Measurements from ENCODE around the gene OR7A5. TPM values are rescaled to one million over a fixed set of nuclear protein-coding genes. Genes with fewer than 3 reads are reported as not detected.
"Not testable (repeated sequence)": the region's sequence is repeated elsewhere in the genome, so short reads cannot be mapped to it uniquely, and the experiment has no call there.

Gene OR7A5
- total and polyA plus RNA-seq, 2 experiments from 2014 or later = not detected

- no peak overlapping the region for H3K9ac ChIP-seq
- H3K4me1 ChIP-seq (ENCODE audit: insufficient read depth) = no peaks in the 10 kb centered on the region
- in situ Hi-C loops (cut with MboI) = no loop called here
- DNase-seq = no peak
- H3K4me2 ChIP-seq (ENCODE audit: unreplicated experiment) = no peak overlapping the region
- no peak overlapping the region for H2AFZ ChIP-seq
- H3K27me3 ChIP-seq (replicated peaks; ENCODE audit: insufficient read depth) = 0 out of 2 replicates have a peak, but pooled peaks cover 4% of the 10 kb centered on the region
- H4K20me1 ChIP-seq (ENCODE audit: insufficient read depth) = no peaks in the 10 kb centered on the region
- no peaks in the 10 kb centered on the region for H3K79me2 ChIP-seq (ENCODE audit: insufficient read depth)
- 58 to 59% methylated on average over 11 of the region's 11 CpGs for WGBS, 2 experiments (ENCODE audit: low coverage in 1 of 2, low lambda C conversion rate in 2 of 2, missing lambda C conversion rate in 2 of 2)
- no peak overlapping the region for H3K4me3 ChIP-seq
- no peak for TF ChIP-seq EZH2phosphoT487 (IDR thresholded peaks at IDR 0.05; ENCODE audit: insufficient read depth, low read depth)
- TF ChIP-seq EZH2 (IDR thresholded peaks at IDR 0.05; ENCODE audit: insufficient read depth, poor library complexity, severe bottlenecking) = no peak
- no peaks in the 10 kb centered on the region for H3K9me2 ChIP-seq (ENCODE audit: insufficient read depth)
- no peak overlapping the region for H3K27ac ChIP-seq
- no peaks in the 10 kb centered on the region for H3F3A ChIP-seq (ENCODE audit: insufficient read depth)
- H3K9me3 ChIP-seq (ENCODE audit: low read depth) = no peaks in the 10 kb centered on the region
- no peaks in the 10 kb centered on the region for H3K36me3 ChIP-seq (ENCODE audit: low read depth)
Measured at GRCh38 chr19:14796021-14796420, 39.0 kb downstream of the OR7A5 start.

GRCh38 chr19:14795078-14795721 lies 39.8 kb downstream of the OR7A5 start:
- no peaks in the 10 kb centered on the region for H3K79me2 ChIP-seq (ENCODE audit: insufficient read depth)
- H3K27ac ChIP-seq = no peak overlapping the region
- no peaks in the 10 kb centered on the region for H3K9me2 ChIP-seq (ENCODE audit: insufficient read depth)
- no peaks in the 10 kb centered on the region for H3K4me1 ChIP-seq (ENCODE audit: insufficient read depth)
- 36% methylated on average over 5 of the region's 5 CpGs for WGBS, 2 experiments (ENCODE audit: low coverage in 1 of 2, low lambda C conversion rate in 2 of 2, missing lambda C conversion rate in 2 of 2)
- no peak overlapping the region for H3K4me2 ChIP-seq (ENCODE audit: unreplicated experiment)
- H3K4me3 ChIP-seq = no peak overlapping the region
- DNase-seq = no peak
- in situ Hi-C loops (cut with MboI) = no loop called here
- H3K9ac ChIP-seq = no peak overlapping the region
- 0 out of 2 replicates have a peak, but pooled peaks cover 1% of the 10 kb centered on the region for H3K27me3 ChIP-seq (replicated peaks; ENCODE audit: insufficient read depth)
- H3K36me3 ChIP-seq (ENCODE audit: low read depth) = no peaks in the 10 kb centered on the region
- TF ChIP-seq EZH2phosphoT487 (IDR thresholded peaks at IDR 0.05; ENCODE audit: insufficient read depth, low read depth) (no peak), EZH2 (IDR thresholded peaks at IDR 0.05; ENCODE audit: insufficient read depth, poor library complexity, severe bottlenecking) (no peak)
- no peaks in the 10 kb centered on the region for H4K20me1 ChIP-seq (ENCODE audit: insufficient read depth)
- H3F3A ChIP-seq (ENCODE audit: insufficient read depth) = no peaks in the 10 kb centered on the region
- no peaks in the 10 kb centered on the region for H3K9me3 ChIP-seq (ENCODE audit: low read depth)
- H2AFZ ChIP-seq = no peak overlapping the region

GRCh38 chr19:14792250-14792649 lies 42.7 kb downstream of the OR7A5 start:
- WGBS, 2 experiments (ENCODE audit: low coverage in 1 of 2, low lambda C conversion rate in 2 of 2, missing lambda C conversion rate in 2 of 2) = 25 to 32% methylated on average over 6 of the region's 6 CpGs
- H3K9me3 ChIP-seq (ENCODE audit: low read depth); H3K4me2 ChIP-seq (ENCODE audit: unreplicated experiment); in situ Hi-C loops (cut with MboI); H3K27me3 ChIP-seq (replicated peaks; ENCODE audit: insufficient read depth); H3K4me3 ChIP-seq; H3F3A ChIP-seq (ENCODE audit: insufficient read depth); H3K27ac ChIP-seq; H3K9ac ChIP-seq; DNase-seq; H3K79me2 ChIP-seq (ENCODE audit: insufficient read depth); H2AFZ ChIP-seq; H4K20me1 ChIP-seq (ENCODE audit: insufficient read depth); H3K9me2 ChIP-seq (ENCODE audit: insufficient read depth); H3K4me1 ChIP-seq (ENCODE audit: insufficient read depth); H3K36me3 ChIP-seq (ENCODE audit: low read depth): not testable (repeated sequence)

- in situ Hi-C loops (cut with MboI) = no loop called here
- Histone ChIP-seq H3K4me2 (ENCODE audit: unreplicated experiment) (no peak overlapping the region), H4K20me1 (ENCODE audit: insufficient read depth) (no peaks in the 10 kb centered on the region), H3K27me3 (replicated peaks; ENCODE audit: insufficient read depth) (no peaks in the 10 kb centered on the region), H3K36me3 (ENCODE audit: low read depth) (no peaks in the 10 kb centered on the region), H3K4me3 (no peak overlapping the region), H3K4me1 (ENCODE audit: insufficient read depth) (0 out of 2 replicates have a peak, but pooled peaks cover 3% of the 10 kb centered on the region), H3K9me3 (ENCODE audit: low read depth) (no peaks in the 10 kb centered on the region), H3K9me2 (ENCODE audit: insufficient read depth) (no peaks in the 10 kb centered on the region), H3K27ac (no peak overlapping the region), H3K79me2 (ENCODE audit: insufficient read depth) (no peaks in the 10 kb centered on the region), H3F3A (ENCODE audit: insufficient read depth) (no peaks in the 10 kb centered on the region), H3K9ac (no peak overlapping the region), H2AFZ (peak overlapping the region; percentile 64)
- 16 to 18% methylated on average over 18 of the region's 18 CpGs for WGBS, 2 experiments (ENCODE audit: low coverage in 1 of 2, low lambda C conversion rate in 2 of 2, missing lambda C conversion rate in 2 of 2)
- peak; percentile 41 for DNase-seq
- TF ChIP-seq EZH2 (IDR thresholded peaks at IDR 0.05; ENCODE audit: insufficient read depth, poor library complexity, severe bottlenecking) (no peak), EZH2phosphoT487 (IDR thresholded peaks at IDR 0.05; ENCODE audit: insufficient read depth, low read depth) (no peak)
Measured at GRCh38 chr19:14786421-14786851, 48.5 kb downstream of the OR7A5 start.

- in situ Hi-C loops (cut with MboI); H4K20me1 ChIP-seq (ENCODE audit: insufficient read depth); H3K9me3 ChIP-seq (ENCODE audit: low read depth); H3K9ac ChIP-seq; H3K4me2 ChIP-seq (ENCODE audit: unreplicated experiment); H3K4me3 ChIP-seq; H3K4me1 ChIP-seq (ENCODE audit: insufficient read depth); H3F3A ChIP-seq (ENCODE audit: insufficient read depth); H3K9me2 ChIP-seq (ENCODE audit: insufficient read depth); H3K27me3 ChIP-seq (replicated peaks; ENCODE audit: insufficient read depth); H3K36me3 ChIP-seq (ENCODE audit: low read depth); H3K79me2 ChIP-seq (ENCODE audit: insufficient read depth): not testable (repeated sequence)
- WGBS, 2 experiments (ENCODE audit: low coverage in 1 of 2, low lambda C conversion rate in 2 of 2, missing lambda C conversion rate in 2 of 2) = 27 to 31% methylated on average over 8 to 9 of the region's 11 CpGs
- peak; percentile 54 for DNase-seq
- Histone ChIP-seq H3K27ac (peak overlapping the region; percentile 35), H2AFZ (0 out of 2 replicates have a peak overlapping the region, but pooled peaks have one; percentile 41)
Measured at GRCh38 chr19:14785102-14785793, 49.7 kb downstream of the OR7A5 start.

GRCh38 chr19:14784730-14785101 lies 50.3 kb downstream of the OR7A5 start:
- in situ Hi-C loops (cut with MboI); H3K36me3 ChIP-seq (ENCODE audit: low read depth); H3K4me2 ChIP-seq (ENCODE audit: unreplicated experiment); H3K4me1 ChIP-seq (ENCODE audit: insufficient read depth); H3F3A ChIP-seq (ENCODE audit: insufficient read depth); H3K9me2 ChIP-seq (ENCODE audit: insufficient read depth); H3K79me2 ChIP-seq (ENCODE audit: insufficient read depth); H4K20me1 ChIP-seq (ENCODE audit: insufficient read depth); H3K9ac ChIP-seq; H3K9me3 ChIP-seq (ENCODE audit: low read depth); H3K27me3 ChIP-seq (replicated peaks; ENCODE audit: insufficient read depth); H3K4me3 ChIP-seq: not testable (repeated sequence)
- H3K27ac ChIP-seq = peak overlapping the region; percentile 35; the same call in 1 of the 2 replicates
- WGBS, 2 experiments (ENCODE audit: low coverage in 1 of 2, low lambda C conversion rate in 2 of 2, missing lambda C conversion rate in 2 of 2) = 48 to 53% methylated on average over 9 to 10 of the region's 10 CpGs
- DNase-seq = peak; percentile 72
- H2AFZ ChIP-seq = 0 out of 2 replicates have a peak overlapping the region, but pooled peaks have one; percentile 41

Data from GM23248 (cell line).